B cell (primary cell): ENCODE measurements around the gene KCND2. TPM values are rescaled to one million over a fixed set of nuclear protein-coding genes. Genes with fewer than 3 reads are reported as not detected.

Experiments used
- ATAC-seq: fragments of 200-7000 bp; cut with Tn5 transposase; one replicate; pipeline ENCODE4 v1.10.0; 2021; ENCODE audit warnings: low read depth, mild to moderate bottlenecking, moderate number of reproducible peaks, moderate library complexity
- CTCF ChIA-PET: fragments of 350-600 bp; sonication (Branson Sonifier 250); formaldehyde crosslinking; loops from one replicate; lab custom pipeline; 2021; ENCODE audit warnings: antibody characterized with exemption, inconsistent platforms; lab: Charles Lee
- POLR2A ChIA-PET: fragments of 350-600 bp; sonication (Branson Sonifier 250); formaldehyde crosslinking; loops from one replicate; lab custom pipeline; 2021; ENCODE audit warnings: antibody characterized with exemption; lab: Charles Lee
- DNase-seq: peaks from one replicate; pipeline ENCODE4 v3.0.0; 2013
- H2AFZ ChIP-seq: 2 replicates; pipeline ENCODE4 v1.6.1; 2012; ENCODE audit warnings: mild to moderate bottlenecking, low read depth, low read length; ENCODE audit not compliant: insufficient read depth, poor library complexity, severe bottlenecking
- H3K27ac ChIP-seq, 2 donors: 1 replicate in 1 of 2; 2 replicates in 1 of 2; pipeline ENCODE4 v1.5.1; 2012 to 2013; ENCODE audit warnings: low read length in 2 of 2, mild to moderate bottlenecking in 2 of 2, moderate library complexity in 1 of 2
- H3K27me3 ChIP-seq, 4 experiments: fragments of 200-600 bp in 1 of 4; sonication (generic) in 1 of 4; replicated peaks in 1 of 4; 1 replicate in 2 of 4; 2 replicates in 2 of 4; pipeline versions ENCODE4 v1.6.1 to v1.7.0; 2013 to 2016; ENCODE audit warnings: low read length in 3 of 4, mild to moderate bottlenecking in 2 of 4, mixed read lengths in 1 of 4, moderate library complexity in 1 of 4; ENCODE audit not compliant: insufficient read depth in 4 of 4, control insufficient read depth in 3 of 4; ENCODE audit errors: control extremely low read depth in 1 of 4
- H3K36me3 ChIP-seq, 2 experiments: replicated peaks in 1 of 2; 1 replicate in 1 of 2; 2 replicates in 1 of 2; pipeline versions ENCODE4 v1.6.1 to v1.7.1; 2013; ENCODE audit warnings: low read length in 1 of 2; ENCODE audit not compliant: insufficient read depth in 2 of 2, control insufficient read depth in 1 of 2; ENCODE audit errors: control extremely low read depth in 1 of 2, extremely low read depth in 1 of 2
- H3K4me1 ChIP-seq, 2 donors: fragments of 200-600 bp in 1 of 2; sonication (generic) in 1 of 2; 1 replicate in 1 of 2; 2 replicates in 1 of 2; pipeline versions ENCODE4 v1.5.1 to v1.6.1; 2013 to 2017; ENCODE audit warnings: low read length in 2 of 2; ENCODE audit not compliant: control insufficient read depth in 2 of 2, insufficient read depth in 2 of 2
- H3K4me2 ChIP-seq: replicated peaks from 2 replicates; pipeline ENCODE3; 2012; ENCODE audit warnings: mild to moderate bottlenecking, low read depth, low read length; ENCODE audit not compliant: poor library complexity, severe bottlenecking
- H3K4me3 ChIP-seq, 5 experiments: fragments of 200-600 bp in 1 of 5; sonication (generic) in 1 of 5; 1 replicate in 3 of 5; 2 replicates in 2 of 5; pipeline versions ENCODE4 v1.5.1 to v1.7.0; 2011 to 2016; ENCODE audit warnings: low read length in 4 of 5, mild to moderate bottlenecking in 4 of 5, low read depth in 2 of 5, control low read depth in 1 of 5, moderate library complexity in 1 of 5; ENCODE audit not compliant: insufficient read depth in 1 of 5; ENCODE audit errors: control extremely low read depth in 1 of 5, extremely low read depth in 1 of 5
- H3K79me2 ChIP-seq: fragments of 200-600 bp; sonication (generic); one replicate; pipeline ENCODE4 v1.6.0; 2016; ENCODE audit warnings: low read length; ENCODE audit not compliant: control insufficient read depth, insufficient read depth
- H3K9ac ChIP-seq: fragments of 200-600 bp; sonication (generic); 2 replicates; pipeline ENCODE4 v1.6.1; 2017; ENCODE audit warnings: mild to moderate bottlenecking, low read length, moderate library complexity
- H3K9me3 ChIP-seq, 3 donors: one replicate each; pipeline versions ENCODE4 v1.6.1 to v1.7.1; 2013; ENCODE audit warnings: low read length in 2 of 3; ENCODE audit not compliant: control insufficient read depth in 2 of 3, insufficient read depth in 1 of 3; ENCODE audit errors: control extremely low read depth in 1 of 3
- H4K20me1 ChIP-seq: 2 replicates; pipeline ENCODE4 v1.6.0; 2012; ENCODE audit warnings: mild to moderate bottlenecking, low read length; ENCODE audit not compliant: insufficient read depth, control insufficient read depth, poor library complexity, severe bottlenecking
- H3K27ac Mint-ChIP-seq: one replicate; pipeline ENCODE4 v1.8.0; 2021; ENCODE audit warnings: mixed read lengths
- H3K27me3 Mint-ChIP-seq: one replicate; pipeline ENCODE4 v1.8.0; 2021; ENCODE audit warnings: mixed read lengths
- H3K4me1 Mint-ChIP-seq: one replicate; pipeline ENCODE4 v1.8.0; 2021; ENCODE audit warnings: mixed read lengths
- H3K4me3 Mint-ChIP-seq: one replicate; pipeline ENCODE4 v1.8.0; 2021; ENCODE audit warnings: mixed read lengths
- H3K9me3 Mint-ChIP-seq: one replicate; pipeline ENCODE4 v1.8.0; 2022; ENCODE audit warnings: mixed read lengths; ENCODE audit not compliant: insufficient read depth
- CTCF ChIP-seq: fragments of 200-600 bp; IDR thresholded peaks from one replicate; pipeline ENCODE4 v1.8.0; 2022; ENCODE audit warnings: antibody characterized with exemption, mild to moderate bottlenecking
- EZH2 ChIP-seq: IDR thresholded peaks from 2 replicates; pipeline ENCODE4 v1.6.1; 2012; ENCODE audit warnings: borderline replicate concordance, low read depth, mild to moderate bottlenecking, moderate library complexity, low read length; ENCODE audit not compliant: insufficient read depth, poor library complexity, severe bottlenecking
- WGBS: methylation state at CpG from one replicate; pipeline ENCODE4 v1.1.5; 2013; ENCODE audit warnings: missing lambda C conversion rate; ENCODE audit not compliant: insufficient coverage; 5-methylcytosine and 5-hydroxymethylcytosine counted together
- intact Hi-C: fragments of 100-400 bp; cut with micrococcal nuclease; formaldehyde crosslinking; loops from one replicate; pipeline ENCODE4 v1.10.0; 2022
- polyA plus RNA-seq: library from polyadenylated mRNA; depleted of rRNA; stranded (reverse); fragments of >200 nt; gene quantifications from 2 replicates; pipeline ENCODE4 v1.2.3, GENCODE V29; 2012
- total RNA-seq, 2 donors: library from RNA; stranded (reverse); fragments of 120-200 nt in 1 of 2; gene quantifications; 1 replicate in 1 of 2; 2 replicates in 1 of 2; pipeline versions ENCODE4 v1.2.3 to v1.2.4, GENCODE V29; 2013 to 2022

KCND2 gene
- total and polyA plus RNA-seq, 2 donors (not counting 1 experiment from before 2014, with no cell fraction given), result not detected

- H3K27me3 Mint-ChIP-seq, result no peaks in the 10 kb centered on the region
- H3K27me3 ChIP-seq, result no peaks in the 10 kb centered on the region
- no peaks in the 10 kb centered on the region for H3K4me1 Mint-ChIP-seq
- DNase-seq (no peak), ATAC-seq (no peak)
- no peaks in the 10 kb centered on the region for H3K79me2 ChIP-seq
- H3K4me3 ChIP-seq, result no peak overlapping the region
- H3K9me3 Mint-ChIP-seq, result no peaks in the 10 kb centered on the region
- H3K27ac Mint-ChIP-seq, result no peak overlapping the region
- H3K9me3 ChIP-seq, result no peaks in the 10 kb centered on the region
- H3K36me3 ChIP-seq, result no peaks in the 10 kb centered on the region
- no peak overlapping the region for H3K4me3 Mint-ChIP-seq
- POLR2A ChIA-PET, result no interaction called here
- TF ChIP-seq CTCF, result no peak
- TF ChIP-seq EZH2, result no peak
- no peaks in the 10 kb centered on the region for H4K20me1 ChIP-seq
- H2AFZ ChIP-seq, result no peak overlapping the region
- no peak overlapping the region for H3K4me2 ChIP-seq
- H3K9ac ChIP-seq, result no peak overlapping the region
- H3K4me1 ChIP-seq, result no peaks in the 10 kb centered on the region
- CTCF ChIA-PET, result interaction anchor here (1.3 to 1.4 kb wide), 2 partner anchors 9 to 82 kb away, joined by 3 read pairs; no protein-coding TSS in a partner anchor
- H3K27ac ChIP-seq, result no peak overlapping the region
- no CpG with 5 or more reads among the region's 1 CpG for WGBS
- intact Hi-C loops, result no loop called here
Measured at GRCh38 chr7:120709972-120710320, 437.0 kb downstream of the KCND2 start.

- intact Hi-C loops, result no loop called here
- ChIA-PET POLR2A (no interaction called here), CTCF (no interaction called here)
- no CpG with 5 or more reads among the region's 3 CpGs for WGBS
- no peak for ATAC-seq
- Histone ChIP-seq H3K27me3 (no peaks in the 10 kb centered on the region), H3K27ac (no peak overlapping the region), H3K9ac (no peak overlapping the region), H3K36me3 (no peaks in the 10 kb centered on the region), H3K79me2 (no peaks in the 10 kb centered on the region), H3K9me3 (no peaks in the 10 kb centered on the region), H3K4me1 (no peaks in the 10 kb centered on the region), H4K20me1 (no peaks in the 10 kb centered on the region), H2AFZ (no peak overlapping the region), H3K4me3 (no peak overlapping the region), H3K4me2 (no peak overlapping the region)
- no peaks in the 10 kb centered on the region for H3K4me1 Mint-ChIP-seq
- peaks cover 4% of the 10 kb centered on the region for H3K27me3 Mint-ChIP-seq
- no peak for DNase-seq
- no peak overlapping the region for H3K27ac Mint-ChIP-seq
- no peak overlapping the region for H3K4me3 Mint-ChIP-seq
- no peaks in the 10 kb centered on the region for H3K9me3 Mint-ChIP-seq
- no peak for TF ChIP-seq CTCF
- no peak for TF ChIP-seq EZH2
Measured at GRCh38 chr7:120714945-120715344, 442.0 kb downstream of the KCND2 start.
